Stimulated activated CD8-positive, alpha-beta memory T cell treated with anti-CD3 and anti-CD28 coated beads, Interleukin-12 subunit alpha, Interleukin-12 subunit beta, amount 100 ng/mL, for 1 hour (primary cell): Measurements from ENCODE around the gene CDKL5.
"Not testable (repeated sequence)": the region's sequence is repeated elsewhere in the genome, so short reads cannot be mapped to it uniquely, and the experiment has no call there.

ENCODE experiments used
- DNase-seq: peaks from one replicate; pipeline ENCODE4 v3.0.0-alpha.2; 2020; ENCODE audit warnings: low read depth

CDKL5 gene

DNA sequence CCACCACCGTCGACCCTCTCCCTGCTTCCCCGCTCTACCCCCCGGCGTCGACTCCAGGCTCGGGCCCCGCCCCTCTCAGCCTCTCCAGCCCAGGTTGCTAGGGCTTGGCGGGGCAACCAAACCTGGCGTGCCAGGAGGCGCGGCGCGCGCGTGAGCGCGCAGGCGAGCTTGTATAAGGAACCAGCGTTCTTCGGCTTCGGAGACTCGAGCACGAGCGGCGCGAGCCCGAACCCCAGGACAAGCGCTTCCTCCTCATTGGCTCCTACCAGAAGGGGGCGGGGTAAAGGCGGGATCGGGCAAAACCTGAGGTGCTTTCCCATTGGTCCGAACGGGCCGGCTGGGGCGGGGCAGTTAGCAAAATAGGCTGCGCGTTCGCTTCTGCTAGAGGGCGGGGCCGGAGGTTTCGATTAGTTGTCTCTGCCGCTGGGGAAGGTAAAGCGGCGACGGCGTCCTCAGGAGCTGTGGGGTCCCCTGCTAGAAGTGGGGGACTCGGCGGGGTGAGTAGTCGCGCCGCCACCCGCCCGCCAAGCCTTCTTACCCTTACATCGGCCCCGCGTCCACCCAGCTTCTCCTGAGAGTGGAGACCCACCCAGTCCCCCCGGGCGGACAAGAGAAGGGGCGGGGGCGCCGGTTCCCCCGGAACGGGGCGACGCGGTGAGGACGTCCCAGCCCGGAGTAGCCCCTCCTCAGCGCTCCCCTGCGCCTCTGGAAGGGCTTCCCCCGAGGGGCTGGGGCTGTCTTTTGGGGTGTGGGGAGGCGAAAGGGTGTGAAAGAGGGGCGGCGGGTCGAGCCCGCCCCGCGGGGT, at the start of gene CDKL5:
TSS of gene CDKL5 (plus strand) at position 410 of the 805 bp plus-strand sequence. CDS start 81,489 bp downstream, outside the sequence.
- peak; percentile 93 for DNase-seq

DNA sequence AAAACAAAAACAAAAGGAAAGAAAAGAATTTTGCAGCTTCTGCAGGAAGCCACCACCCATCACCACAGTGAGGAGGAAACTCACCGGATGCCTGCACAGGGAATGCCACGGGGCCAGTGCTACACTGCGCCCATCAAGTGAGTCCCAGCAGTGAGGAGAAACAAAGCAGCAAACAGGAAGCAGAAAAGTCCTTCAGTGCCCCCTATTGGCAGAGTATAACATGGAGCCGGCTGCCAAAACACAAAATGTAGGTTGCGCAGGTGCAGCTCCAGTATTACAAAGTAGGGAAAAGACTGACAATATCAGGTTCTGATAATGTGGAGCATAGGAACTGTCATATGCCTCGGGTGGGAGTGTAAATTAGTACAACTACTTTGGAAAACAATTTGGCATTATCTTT, 47.6 kb upstream of the CDKL5 start:
- no peak for DNase-seq

DNA sequence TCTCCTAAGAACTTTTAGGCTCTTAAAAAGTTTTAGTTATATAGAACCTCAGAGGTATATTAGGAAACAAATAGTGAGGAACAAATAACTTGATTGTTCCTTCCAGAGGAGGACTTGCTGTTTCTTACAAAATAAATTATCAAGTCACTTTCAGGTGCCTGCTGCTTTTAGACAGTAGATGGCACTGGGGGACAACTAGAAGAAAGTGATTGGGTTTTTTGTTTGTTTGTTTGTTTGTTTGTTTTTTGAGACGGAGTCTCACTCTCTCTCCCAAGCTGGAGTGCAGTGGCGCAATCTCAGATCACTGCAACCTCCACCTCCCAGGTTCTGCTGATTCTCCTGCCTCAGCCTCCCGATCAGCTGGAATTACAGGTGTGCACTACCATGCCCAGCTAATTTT, 35.4 kb upstream of the CDKL5 start:
- DNase-seq: no peak

DNA sequence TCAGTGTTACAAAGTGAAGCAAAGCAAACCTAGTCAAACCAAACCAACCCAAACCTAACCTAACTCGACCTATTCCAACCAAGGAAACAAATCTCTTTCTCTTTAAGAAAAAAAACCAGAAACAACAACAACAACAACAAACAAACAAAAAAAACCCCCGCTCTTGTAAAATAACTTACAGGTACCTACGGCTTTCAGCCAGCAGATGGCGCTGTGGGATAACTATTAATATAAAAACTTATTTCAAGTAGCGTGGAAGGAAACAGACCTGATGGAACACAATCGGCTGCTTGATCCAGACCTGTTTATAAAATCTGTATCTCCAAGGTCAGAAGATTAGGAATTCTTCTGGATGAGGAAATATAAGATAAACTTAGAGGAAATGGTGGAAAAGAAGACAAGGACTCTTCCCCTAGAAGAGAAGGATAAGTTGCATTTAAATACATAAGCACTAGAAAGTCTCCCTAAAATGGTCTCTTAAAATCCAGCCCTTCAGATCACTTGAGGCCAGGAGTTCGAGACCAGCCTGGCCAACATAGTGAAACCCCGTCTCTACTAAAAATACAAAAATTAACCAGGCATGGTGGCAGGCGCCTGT, 34.4 kb upstream of the CDKL5 start:
- DNase-seq: peak; percentile 56

DNA sequence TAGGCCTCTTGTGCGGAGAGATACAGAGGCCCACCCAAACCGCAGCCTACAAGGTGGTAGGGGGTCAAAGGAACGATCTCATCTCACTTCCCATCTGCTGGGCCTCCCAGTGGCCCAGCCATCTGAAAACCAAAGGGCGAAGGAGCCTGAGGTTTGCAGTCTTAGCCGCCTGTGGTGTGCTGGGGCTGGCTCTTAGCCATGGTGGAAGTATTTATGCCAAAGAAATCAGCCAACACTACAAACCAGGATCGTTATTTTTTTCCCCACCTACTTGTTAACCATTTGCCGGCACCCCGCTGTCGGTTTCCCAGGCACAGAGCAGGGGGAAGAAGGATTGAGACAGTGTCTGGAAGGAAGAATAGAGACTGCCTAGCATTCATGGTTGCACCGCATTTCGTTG, 30.9 kb upstream of the CDKL5 start:
- no peak for DNase-seq

DNA sequence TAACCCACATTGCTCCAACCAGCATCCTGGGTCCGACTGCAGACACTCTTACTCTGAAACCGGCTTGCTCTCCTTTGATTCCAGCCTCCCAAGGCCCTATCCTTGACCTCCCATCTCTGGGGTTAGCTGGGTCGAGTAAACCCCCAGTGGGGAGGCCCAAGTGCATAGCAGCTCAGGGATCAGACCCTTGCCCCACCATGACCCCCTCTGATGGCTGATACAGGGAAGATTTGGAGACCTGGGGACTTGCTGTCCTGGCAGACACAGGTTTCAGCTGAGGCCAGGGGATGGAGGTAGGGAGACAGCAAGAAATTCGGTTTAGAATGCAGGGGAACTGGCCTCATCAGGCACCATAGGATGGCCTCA, 23.6 kb upstream of the CDKL5 start:
- no peak for DNase-seq

DNA sequence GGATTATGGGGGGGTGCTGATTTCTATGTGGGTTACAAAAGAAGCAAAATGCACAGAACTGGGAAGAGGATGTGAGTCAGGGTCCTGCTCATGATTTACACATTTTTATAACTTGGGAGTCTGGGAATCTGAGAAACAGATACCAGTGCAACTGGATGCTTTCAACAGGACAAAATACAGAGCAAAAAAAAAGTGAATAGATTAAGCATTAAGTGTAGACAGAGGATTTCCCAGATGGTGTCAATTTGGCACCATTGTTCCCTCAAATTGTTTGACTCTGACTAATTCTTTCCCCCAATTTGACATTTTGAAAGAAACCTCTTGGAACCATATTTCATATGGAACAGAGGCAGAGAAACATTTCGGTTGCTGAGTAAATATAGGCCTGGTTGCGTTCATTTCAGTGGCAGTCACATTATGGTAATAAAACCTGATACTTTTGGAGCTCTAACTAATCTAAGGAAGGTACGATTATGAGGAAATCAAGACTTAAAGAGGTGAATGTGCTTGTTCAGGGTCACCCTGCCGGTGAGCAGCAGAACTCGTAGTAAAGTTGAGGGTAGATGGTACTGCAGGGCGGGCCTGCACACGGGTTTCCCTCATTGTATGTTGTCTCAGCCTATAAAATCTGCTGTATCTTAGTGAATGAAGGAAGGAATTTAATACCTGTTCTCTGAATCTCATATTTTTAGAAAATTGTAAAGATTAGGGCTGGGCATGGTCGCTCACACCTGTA, 18.7 kb upstream of the CDKL5 start:
- DNase-seq: no peak

DNA sequence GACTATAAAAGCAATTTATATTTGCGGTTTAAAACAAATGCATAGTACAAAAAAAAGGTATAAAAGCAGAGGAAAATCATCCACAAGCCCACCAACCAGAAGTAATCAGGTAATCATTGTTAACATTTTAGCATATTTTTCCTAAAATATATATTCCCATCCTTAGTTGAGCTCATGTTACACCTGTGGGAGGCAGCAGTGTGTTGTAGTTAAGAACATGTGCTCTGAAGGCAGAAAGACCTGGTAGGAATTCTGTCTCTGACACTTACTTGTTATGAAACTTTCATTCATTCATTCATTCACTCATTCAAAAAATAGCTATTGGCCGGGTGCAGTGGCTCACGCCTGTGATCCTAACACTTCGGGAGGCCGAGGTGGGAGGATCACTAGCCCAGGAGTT, 15.4 kb upstream of the CDKL5 start:
- no peak for DNase-seq

DNA sequence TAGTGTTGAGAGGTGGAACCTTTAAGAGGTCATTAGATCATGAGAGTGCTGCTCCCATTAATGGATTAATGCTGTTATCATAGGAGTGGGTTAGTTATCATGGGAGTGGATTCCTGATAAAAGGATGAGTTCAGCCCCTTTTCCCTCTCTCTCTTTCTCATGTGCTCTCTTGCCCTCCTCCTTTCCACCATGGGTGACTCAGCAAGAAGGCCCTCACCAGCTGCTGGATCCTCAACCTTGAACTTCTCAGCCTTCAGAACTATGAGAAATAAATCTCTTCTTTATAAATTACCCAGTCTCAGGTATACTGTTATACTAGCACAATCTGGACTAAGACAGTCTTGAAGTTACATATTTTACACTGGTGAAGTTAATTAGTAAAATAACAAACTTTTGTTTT, 10.0 kb upstream of the CDKL5 start:
- no peak for DNase-seq

DNA sequence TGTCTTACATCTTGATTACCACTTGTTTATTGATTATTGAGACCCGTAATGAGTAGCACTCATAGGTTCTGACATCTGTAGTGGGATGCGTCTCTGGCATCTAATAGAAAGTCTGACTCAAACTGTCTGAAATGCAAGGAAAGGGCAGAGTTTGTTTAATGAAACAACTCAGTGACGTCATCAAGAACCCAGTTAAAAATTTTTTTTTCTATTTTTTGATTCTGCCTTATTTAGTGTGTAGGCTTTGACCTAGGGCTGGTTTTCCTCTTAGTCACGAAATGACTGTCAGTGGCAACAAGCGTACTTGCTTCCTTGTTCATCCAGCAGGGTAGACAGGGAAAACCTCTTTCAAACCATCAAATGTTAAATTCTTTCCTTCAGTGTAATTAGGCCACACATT, 3.1 kb upstream of the CDKL5 start:
- no peak for DNase-seq

DNA sequence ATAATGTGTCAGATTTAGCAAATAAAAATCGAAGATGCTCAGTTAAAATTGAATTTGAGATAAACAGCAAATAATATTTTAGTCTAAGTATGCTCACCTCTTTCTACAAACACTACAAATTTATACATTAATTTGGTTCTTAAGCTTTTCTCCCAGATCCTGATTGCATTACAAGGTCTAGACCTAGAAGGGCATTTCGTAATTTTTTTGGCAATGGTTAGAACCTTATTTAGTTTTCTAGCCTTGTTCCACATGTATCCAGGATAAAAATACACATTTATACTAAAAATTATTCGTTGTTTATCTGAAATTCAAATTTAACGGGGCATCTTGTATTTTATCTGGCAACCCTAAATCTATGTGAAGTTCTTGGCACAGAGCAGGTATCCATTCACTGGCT, 2.5 kb upstream of the CDKL5 start:
- DNase-seq: no peak

DNA sequence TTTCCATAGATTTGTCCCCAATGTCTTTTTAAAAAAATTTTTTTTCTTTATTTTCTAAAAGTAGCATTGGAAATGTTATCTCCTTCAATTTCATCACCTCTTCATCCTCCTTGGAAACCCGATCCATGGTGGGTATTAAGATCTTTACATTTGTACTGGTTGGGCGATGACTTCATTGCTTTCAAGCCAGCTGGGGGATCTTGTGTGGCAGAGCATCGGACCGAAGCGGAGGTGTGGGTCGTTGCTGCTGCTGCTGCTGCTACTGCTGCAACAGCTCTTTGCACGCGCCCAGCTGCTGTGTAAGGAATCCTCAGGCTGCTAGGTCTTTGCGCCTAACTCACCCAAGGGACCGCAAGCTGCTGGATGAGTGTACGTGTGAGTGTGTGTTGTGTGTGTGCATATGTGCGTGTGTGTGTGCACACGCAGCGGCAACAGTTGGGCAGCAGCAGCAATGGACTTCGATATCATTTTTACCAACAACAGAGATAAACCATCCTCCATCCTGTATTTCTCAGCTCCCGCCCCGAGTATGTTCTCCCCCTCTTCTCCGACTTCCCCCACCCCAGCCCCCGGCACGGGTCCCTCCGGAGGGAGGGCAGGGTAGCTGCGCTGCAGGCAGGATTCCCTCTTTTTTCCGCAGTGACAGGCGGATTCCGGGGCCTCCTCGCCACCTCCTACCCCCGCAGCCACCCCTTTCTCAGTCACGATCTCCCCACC, 768 bp upstream of the CDKL5 start:
- DNase-seq: no peak

DNA sequence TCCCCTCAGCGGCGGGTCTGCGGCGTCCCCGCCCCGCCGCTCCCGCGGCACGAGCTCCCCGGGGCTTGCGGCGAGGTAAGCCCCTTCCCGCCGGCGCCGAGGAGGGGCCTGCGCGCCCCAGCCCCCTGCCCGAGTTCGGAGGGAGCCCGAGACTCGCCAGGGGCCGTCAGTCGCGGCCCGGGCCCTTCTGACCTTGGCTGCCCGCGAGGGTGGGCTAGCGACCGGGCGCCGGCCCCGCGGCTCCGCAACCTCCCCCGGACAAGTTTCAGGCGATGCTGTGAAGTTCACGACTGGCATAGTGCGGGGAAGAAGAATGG, 554 bp downstream of the CDKL5 start:
- no peak for DNase-seq

DNA sequence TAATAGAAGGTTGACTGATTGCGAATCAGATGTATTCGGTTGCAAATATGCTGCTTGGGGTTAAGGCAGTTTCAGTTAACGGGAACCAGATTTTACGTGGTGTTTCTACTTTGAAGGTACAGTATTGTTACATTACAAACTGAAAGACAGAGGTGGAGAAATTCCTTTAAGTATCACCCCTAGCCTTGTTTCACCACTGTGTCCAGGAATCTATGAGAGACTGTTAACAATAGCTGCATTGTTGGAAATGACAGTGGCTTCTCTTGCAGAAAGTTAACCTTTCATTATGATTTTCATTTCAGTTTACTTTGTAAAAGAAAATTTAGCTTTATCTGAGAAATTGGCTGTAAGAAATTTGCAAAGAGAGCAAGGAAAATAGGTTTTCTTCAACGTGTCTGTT, 2.6 kb downstream of the CDKL5 start:
- no peak for DNase-seq

DNA sequence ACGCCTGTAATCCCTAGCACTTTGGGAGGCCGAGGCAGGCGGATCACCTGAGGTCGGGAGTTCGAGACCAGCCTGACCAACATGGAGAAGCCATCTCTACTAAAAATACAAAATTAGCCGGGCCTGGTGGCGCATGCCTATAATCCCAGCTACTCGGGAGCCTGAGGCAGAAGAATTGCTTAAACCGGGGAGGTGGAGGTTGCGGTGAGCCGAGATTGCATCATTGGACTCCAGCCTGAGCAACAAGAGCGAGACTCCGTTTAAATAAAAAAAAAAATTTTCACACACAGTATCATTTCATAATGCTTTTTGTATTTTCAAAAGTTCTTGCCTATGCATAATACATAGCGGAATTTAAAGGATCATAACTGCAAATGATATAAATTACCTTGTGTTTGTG, 7.9 kb downstream of the CDKL5 start:
- DNase-seq: not testable (repeated sequence)

DNA sequence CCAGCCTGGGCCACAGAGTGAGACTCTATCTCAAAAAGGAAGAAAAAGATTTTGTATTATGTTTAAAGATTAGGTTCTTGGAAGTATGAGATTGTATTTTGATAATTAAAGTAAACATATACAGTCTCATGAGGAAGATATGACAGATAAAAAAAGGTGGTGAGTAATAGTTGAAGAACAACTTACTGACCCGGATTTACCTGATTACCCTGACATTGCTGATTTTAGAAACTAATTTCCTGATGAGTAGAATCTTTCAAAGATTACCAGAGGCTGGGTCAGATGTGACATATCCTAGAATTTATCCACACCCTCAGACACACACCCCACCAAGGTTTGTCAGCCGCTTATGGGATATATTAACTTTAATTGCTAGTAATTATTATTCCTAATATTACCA, 9.5 kb downstream of the CDKL5 start:
- no peak for DNase-seq

DNA sequence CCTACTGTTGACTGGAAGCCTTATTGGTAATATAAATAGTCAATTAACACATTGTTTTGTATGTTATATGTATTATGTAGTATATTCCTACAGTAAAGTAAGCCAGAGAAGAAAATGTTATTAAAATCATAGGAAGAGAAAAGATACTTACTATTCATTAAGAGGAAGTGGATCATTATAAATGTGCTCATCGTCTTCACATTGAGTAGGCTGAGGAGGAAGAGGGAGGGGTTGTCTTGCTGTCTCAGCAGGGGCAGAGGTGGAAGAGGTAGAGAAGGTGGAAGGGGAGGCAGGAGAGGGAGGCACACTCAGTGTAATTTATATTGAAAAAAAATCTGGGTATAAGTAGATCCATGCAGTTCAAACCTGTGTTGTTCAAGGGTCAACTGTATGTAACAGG, 10.6 kb downstream of the CDKL5 start:
- DNase-seq: no peak

DNA sequence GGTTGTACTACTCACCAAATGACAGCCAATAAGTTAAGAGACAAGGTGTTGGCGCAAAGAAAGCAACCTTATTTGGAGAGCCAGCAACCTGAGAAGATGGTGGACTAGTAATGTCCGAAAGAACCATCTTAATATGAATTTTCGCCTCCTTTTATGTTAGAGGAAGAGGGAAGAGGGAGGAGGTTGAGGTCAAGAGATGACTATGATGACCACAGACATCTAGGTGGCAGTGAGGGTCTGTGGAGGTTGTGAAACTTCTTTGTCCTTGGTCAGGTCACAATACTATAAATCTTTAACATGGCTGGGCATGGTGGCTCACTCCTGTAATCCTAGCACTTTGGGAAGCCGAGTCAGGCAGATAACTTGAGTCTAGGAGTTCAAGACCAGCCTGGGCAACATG, 15.4 kb downstream of the CDKL5 start:
- no peak for DNase-seq

DNA sequence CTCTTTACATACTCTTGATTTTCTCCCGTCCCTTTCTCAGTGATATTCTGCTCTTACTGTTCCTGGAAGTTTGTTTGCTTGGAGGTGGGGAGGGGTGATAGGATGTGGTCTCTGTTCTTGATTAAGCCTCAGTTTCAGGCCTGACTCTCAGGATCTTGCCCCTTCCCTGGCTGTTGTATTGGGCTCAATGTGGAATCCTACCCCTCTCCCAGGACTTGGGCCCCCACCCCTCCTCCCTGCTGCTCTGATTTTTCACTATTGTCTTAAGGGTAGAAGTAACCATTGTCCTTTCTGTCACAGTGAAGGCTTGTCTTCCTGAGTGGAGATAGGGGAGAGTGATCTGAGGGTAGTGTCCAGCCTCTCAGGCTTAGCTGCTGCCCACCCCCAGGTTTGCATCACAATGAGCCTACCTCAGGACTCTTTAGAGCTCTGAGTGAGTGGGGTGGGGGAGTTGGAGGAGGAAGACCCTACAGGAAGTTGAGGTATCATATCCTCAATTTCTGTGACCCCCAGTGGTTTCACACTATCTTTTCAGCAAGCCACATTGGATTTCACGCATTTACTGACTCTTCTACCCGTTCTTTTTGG, 16.5 kb downstream of the CDKL5 start:
- no peak for DNase-seq

DNA sequence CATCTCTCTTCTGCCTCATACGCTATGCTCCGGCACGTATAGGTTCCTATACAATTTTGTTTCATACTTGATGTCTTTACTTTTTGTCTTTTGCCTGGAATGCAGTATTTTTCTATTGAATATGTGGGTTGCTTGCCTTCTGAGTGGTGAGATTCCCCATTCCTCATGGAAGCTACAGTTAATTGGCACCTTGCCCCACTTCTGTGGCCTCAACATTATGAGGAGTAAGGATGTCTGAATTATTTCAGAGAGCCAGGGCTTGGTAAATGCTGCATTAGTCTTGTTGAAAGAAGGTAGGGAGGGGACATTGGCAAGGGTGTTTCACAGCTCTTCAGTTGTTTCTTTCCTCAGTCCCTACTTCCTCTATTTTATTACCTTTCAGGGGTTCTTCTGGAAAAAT, 23.0 kb downstream of the CDKL5 start:
- no peak for DNase-seq

DNA sequence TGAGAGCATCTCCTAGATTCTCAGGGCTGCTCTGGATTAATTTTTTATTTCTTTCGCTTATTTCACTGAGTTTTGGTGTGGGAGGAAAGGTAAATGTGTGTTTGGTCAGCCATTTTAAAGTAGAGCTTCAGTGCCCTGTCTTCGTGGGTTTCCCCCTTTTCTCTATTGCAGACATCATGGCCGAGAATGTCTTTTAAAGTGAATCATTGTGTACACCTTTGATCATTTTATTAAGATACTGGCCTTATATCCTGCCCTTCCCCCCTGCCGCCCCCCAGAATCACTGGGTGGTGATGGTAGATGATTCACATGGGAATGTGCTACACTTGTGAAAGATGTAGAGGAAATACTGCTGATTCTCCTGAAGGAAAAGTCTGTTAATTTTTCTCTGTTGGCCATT, 23.8 kb downstream of the CDKL5 start:
- no peak for DNase-seq

DNA sequence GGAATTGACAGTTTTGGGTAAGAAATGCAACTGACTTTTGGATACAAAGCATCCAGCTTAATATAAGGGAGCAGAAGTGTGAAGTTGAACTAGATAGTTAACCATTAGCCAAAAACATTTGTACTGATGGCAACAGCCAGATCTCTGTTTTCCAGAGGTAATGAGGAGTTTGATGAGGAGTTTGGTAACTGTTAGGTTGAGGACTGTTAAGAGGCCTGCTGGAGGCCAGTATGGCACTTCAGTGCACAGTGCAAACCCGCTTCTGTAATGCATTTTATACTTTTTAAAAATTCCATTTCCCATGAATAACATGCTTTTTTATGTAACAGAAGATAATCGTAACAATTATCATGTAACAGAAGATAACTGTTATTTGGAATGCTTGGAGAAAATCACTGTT, 30.0 kb downstream of the CDKL5 start:
- DNase-seq: no peak

DNA sequence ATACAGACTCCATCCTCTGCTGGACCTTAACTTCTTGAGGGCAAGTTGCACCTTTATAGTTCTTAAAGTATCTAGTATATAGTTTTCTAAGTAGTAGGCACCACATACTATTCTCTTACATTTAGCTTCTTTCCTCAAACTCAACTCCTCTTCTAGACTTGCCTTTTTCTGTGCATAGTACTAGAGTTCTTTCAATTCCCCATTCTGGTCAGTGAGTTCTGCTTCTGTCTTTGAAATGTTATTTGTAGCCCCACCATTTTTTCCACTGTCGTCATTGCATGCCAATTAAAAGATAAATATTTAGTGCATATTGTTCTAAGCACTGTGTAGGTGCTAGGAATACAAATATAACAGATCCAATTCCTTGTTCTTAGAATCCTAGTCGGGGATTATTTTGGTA, 31.6 kb downstream of the CDKL5 start:
- no peak for DNase-seq
